LNCAP (cell line): ENCODE data around the gene ARID5B.

Experiments
- CTCF ChIP-seq: fragments of 450-650 bp; IDR thresholded peaks from 2 replicates; pipeline ENCODE4 v1.5.1; 2017; ENCODE audit warnings: mild to moderate bottlenecking

Gene ARID5B

GRCh38 chr10:62045765-62046521 lies 144.4 kb downstream of the ARID5B start:
- no peak for TF ChIP-seq CTCF

- TF ChIP-seq CTCF: no peak
Measured at GRCh38 chr10:62046522-62047227, 145.2 kb downstream of the ARID5B start.

GRCh38 chr10:62047228-62047892 lies 145.9 kb downstream of the ARID5B start:
- TF ChIP-seq CTCF: no peak

- no peak for TF ChIP-seq CTCF
Measured at GRCh38 chr10:62047960-62048383, 146.5 kb downstream of the ARID5B start.

GRCh38 chr10:62048470-62048869 lies 147.0 kb downstream of the ARID5B start:
- TF ChIP-seq CTCF: no peak

- TF ChIP-seq CTCF: no peak
Measured at GRCh38 chr10:62048919-62049623, 147.6 kb downstream of the ARID5B start.

GRCh38 chr10:62049624-62050345 lies 148.3 kb downstream of the ARID5B start:
- TF ChIP-seq CTCF: no peak
